ENCODE results near the gene MAP6.

The MAP6 gene

GRCh38 chr11:75627906-75628668, 40.8 kb downstream of the MAP6 start:
- DNase-seq (ENCODE audit: low spot score), result no peak
- Histone ChIP-seq H3K4me3 (ENCODE audit: severe bottlenecking) (no peak overlapping the region), H3K4me1 (ENCODE audit: insufficient read depth, poor library complexity, severe bottlenecking) (peaks cover 4% of the 10 kb centered on the region), H3K9me3 (ENCODE audit: severe bottlenecking) (no peaks in the 10 kb centered on the region), H3K27ac (ENCODE audit: poor library complexity, severe bottlenecking) (no peak overlapping the region), H3K27me3 (ENCODE audit: insufficient read depth, poor library complexity, severe bottlenecking) (no peaks in the 10 kb centered on the region), H3K36me3 (ENCODE audit: low read depth) (no peaks in the 10 kb centered on the region)
- no peak for TF ChIP-seq CTCF (IDR thresholded peaks at IDR 0.05; ENCODE audit: poor library complexity, severe bottlenecking)
- ATAC-seq (ENCODE audit: low read depth), result no peak

GRCh38 chr11:75626889-75627529, 41.8 kb downstream of the MAP6 start:
- no peak for ATAC-seq (ENCODE audit: low read depth)

DNA sequence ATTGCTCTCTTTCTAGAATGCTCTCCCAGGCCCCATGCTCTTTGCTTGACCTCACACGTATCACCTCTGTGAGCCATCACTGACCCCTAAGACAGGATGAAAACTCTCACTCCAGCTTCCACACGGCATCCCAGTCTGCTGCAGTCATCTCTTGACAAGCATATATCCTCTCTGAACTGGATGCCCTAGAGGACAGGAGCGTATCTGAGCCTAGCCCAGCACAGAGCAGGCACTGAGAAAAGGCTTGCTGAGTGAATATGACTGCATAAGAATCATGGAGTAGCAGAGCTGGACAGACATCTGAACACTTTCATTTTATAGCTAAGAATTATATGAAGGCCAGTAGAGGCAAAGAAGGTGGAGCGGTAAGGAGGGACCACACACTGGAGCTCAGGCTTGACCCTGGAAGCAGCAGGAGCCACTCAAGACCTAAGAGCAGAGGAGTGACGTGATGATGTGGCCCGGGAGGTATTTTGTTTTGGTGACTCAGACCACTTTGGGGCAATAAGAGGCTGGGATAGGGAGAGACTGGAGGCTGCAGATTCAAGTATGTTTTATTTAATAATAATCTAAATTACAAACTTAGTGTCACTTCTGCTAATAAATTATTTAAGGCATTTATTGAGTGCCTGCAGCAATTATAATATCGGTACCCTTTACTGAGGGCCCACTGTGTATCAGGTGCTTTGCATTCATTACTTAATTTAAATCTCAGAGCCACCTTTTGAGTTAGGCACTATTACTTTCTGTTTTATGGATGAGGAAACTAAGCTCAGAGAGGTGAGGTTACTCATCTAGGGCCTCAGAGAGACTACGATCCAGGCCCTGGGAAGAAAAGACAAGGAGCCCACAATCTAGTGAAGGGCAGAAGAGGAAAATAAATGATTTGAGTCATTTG, 42.6 kb downstream of the MAP6 start:
- Histone ChIP-seq H3K9me3 (ENCODE audit: severe bottlenecking) (no peaks in the 10 kb centered on the region), H3K4me3 (ENCODE audit: severe bottlenecking) (no peak overlapping the region), H3K27me3 (ENCODE audit: insufficient read depth, poor library complexity, severe bottlenecking) (no peaks in the 10 kb centered on the region), H3K4me1 (ENCODE audit: insufficient read depth, poor library complexity, severe bottlenecking) (peaks cover 4% of the 10 kb centered on the region), H3K36me3 (ENCODE audit: low read depth) (no peaks in the 10 kb centered on the region), H3K27ac (ENCODE audit: poor library complexity, severe bottlenecking) (no peak overlapping the region)
- DNase-seq (ENCODE audit: low spot score) (no peak), ATAC-seq (ENCODE audit: low read depth) (peak; percentile 92)
- TF ChIP-seq CTCF (IDR thresholded peaks at IDR 0.05; ENCODE audit: poor library complexity, severe bottlenecking), result no peak

More at GRCh38 chr11:75626889-75627529, 41.8 kb downstream of the MAP6 start:
- TF ChIP-seq CTCF (IDR thresholded peaks at IDR 0.05; ENCODE audit: poor library complexity, severe bottlenecking), result no peak
- H3K27ac ChIP-seq (ENCODE audit: poor library complexity, severe bottlenecking), result no peak overlapping the region
- H3K4me1 ChIP-seq (ENCODE audit: insufficient read depth, poor library complexity, severe bottlenecking), result peaks cover 4% of the 10 kb centered on the region
- H3K4me3 ChIP-seq (ENCODE audit: severe bottlenecking), result no peak overlapping the region
- no peaks in the 10 kb centered on the region for H3K27me3 ChIP-seq (ENCODE audit: insufficient read depth, poor library complexity, severe bottlenecking)
- H3K36me3 ChIP-seq (ENCODE audit: low read depth), result no peaks in the 10 kb centered on the region
- DNase-seq (ENCODE audit: low spot score), result no peak
- H3K9me3 ChIP-seq (ENCODE audit: severe bottlenecking), result no peaks in the 10 kb centered on the region

DNA sequence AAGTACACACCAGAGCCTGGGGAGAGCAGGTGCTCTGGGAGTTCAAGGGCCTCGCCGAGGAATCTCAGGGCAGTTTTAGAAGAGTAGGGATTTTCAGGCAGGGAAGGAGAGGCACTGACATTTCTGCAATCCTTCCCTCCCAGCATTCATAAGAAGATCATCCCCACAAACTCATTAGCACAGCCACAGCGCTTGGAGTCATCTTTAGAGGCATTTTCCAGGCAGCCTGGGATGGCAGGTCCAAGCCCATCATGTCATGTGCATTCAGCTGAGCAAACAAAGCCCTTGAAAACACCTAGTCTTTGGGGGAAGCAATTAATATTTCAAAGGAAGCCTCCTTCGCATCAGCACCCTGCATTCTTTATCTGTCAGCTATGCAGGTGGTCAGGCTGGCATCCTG, 43.8 kb downstream of the MAP6 start:
- no peaks in the 10 kb centered on the region for H3K36me3 ChIP-seq (ENCODE audit: low read depth)
- H3K4me3 ChIP-seq (ENCODE audit: severe bottlenecking), result no peak overlapping the region
- no peaks in the 10 kb centered on the region for H3K27me3 ChIP-seq (ENCODE audit: insufficient read depth, poor library complexity, severe bottlenecking)
- H3K4me1 ChIP-seq (ENCODE audit: insufficient read depth, poor library complexity, severe bottlenecking), result peaks cover 4% of the 10 kb centered on the region
- no peak for TF ChIP-seq CTCF (IDR thresholded peaks at IDR 0.05; ENCODE audit: poor library complexity, severe bottlenecking)
- no peak overlapping the region for H3K27ac ChIP-seq (ENCODE audit: poor library complexity, severe bottlenecking)
- H3K9me3 ChIP-seq (ENCODE audit: severe bottlenecking), result no peaks in the 10 kb centered on the region
- no peak for DNase-seq (ENCODE audit: low spot score)
- no peak for ATAC-seq (ENCODE audit: low read depth)
